PFSK-1 (cell line): ENCODE data around the gene NDP.

Source experiments
- FOXP2 ChIP-seq: optimal IDR thresholded peaks from 2 replicates; pipeline ENCODE3; 2011; ENCODE audit warnings: borderline replicate concordance, control low read depth, inconsistent platforms; ENCODE audit not compliant: insufficient read depth; ENCODE audit errors: extremely low read length, extremely low read depth
- POLR2AphosphoS5 ChIP-seq: IDR thresholded peaks from 2 replicates; pipeline ENCODE4 v1.6.1; 2012; ENCODE audit warnings: low read depth, mild to moderate bottlenecking, control low read depth, low read length, moderate library complexity
- SIN3A ChIP-seq: IDR thresholded peaks from 2 replicates; pipeline ENCODE4 v1.6.1; 2012; ENCODE audit warnings: mild to moderate bottlenecking, low read length, moderate library complexity, borderline replicate concordance; ENCODE audit not compliant: insufficient read depth
- TAF1 ChIP-seq: IDR thresholded peaks from 2 replicates; pipeline ENCODE4 v1.6.1; 2012; ENCODE audit warnings: low read length, control low read depth, borderline replicate concordance; ENCODE audit not compliant: insufficient read depth
- TF ChIP-seq, protein P1 (sequence below), 2 experiments: IDR thresholded peaks; 2 replicates each; pipeline versions ENCODE4 v1.6.1 to v1.8.0; 2011 to 2012; ENCODE audit warnings: low read depth in 2 of 2, low read length in 2 of 2, control low read depth in 1 of 2, inconsistent platforms in 1 of 2, mild to moderate bottlenecking in 1 of 2, moderate library complexity in 1 of 2; ENCODE audit not compliant: insufficient read depth in 1 of 2

Gene NDP

DNA sequence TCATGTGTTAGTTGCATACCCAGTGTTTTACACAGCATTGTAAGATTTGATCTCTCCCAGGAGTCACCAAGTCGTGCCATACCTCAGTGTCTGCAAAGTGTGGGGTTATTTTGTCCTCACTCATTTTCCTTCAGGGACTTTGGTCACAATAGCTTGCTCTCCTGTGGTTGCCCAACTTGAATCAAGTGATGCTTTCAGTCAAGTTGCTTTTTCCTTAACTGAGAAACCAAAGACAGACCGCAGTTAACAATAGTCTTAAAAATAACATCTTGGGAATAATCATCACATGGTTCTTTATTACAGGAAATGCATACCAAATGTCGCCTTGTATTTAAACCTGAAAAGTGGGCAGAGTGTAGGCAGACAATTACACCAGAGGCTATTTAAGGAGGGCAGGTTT, 44.5 kb upstream of the NDP start:
- no peak for TF ChIP-seq TAF1
- TF ChIP-seq FOXP2, result no peak
- TF ChIP-seq, protein P1, sequence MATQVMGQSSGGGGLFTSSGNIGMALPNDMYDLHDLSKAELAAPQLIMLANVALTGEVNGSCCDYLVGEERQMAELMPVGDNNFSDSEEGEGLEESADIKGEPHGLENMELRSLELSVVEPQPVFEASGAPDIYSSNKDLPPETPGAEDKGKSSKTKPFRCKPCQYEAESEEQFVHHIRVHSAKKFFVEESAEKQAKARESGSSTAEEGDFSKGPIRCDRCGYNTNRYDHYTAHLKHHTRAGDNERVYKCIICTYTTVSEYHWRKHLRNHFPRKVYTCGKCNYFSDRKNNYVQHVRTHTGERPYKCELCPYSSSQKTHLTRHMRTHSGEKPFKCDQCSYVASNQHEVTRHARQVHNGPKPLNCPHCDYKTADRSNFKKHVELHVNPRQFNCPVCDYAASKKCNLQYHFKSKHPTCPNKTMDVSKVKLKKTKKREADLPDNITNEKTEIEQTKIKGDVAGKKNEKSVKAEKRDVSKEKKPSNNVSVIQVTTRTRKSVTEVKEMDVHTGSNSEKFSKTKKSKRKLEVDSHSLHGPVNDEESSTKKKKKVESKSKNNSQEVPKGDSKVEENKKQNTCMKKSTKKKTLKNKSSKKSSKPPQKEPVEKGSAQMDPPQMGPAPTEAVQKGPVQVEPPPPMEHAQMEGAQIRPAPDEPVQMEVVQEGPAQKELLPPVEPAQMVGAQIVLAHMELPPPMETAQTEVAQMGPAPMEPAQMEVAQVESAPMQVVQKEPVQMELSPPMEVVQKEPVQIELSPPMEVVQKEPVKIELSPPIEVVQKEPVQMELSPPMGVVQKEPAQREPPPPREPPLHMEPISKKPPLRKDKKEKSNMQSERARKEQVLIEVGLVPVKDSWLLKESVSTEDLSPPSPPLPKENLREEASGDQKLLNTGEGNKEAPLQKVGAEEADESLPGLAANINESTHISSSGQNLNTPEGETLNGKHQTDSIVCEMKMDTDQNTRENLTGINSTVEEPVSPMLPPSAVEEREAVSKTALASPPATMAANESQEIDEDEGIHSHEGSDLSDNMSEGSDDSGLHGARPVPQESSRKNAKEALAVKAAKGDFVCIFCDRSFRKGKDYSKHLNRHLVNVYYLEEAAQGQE (IDR thresholded peaks at IDR 0.05; ENCODE audit: insufficient read depth in 1 of 2, low read depth in 2 of 2, low read length in 2 of 2), result no peak
- TF ChIP-seq POLR2AphosphoS5, result no peak
- TF ChIP-seq SIN3A, result no peak

GRCh38 chrX:44016906-44017305, 43.7 kb upstream of the NDP start:
- TF ChIP-seq FOXP2 (no peak), SIN3A (no peak), POLR2AphosphoS5 (no peak), TAF1 (no peak)
- TF ChIP-seq, protein P1 (IDR thresholded peaks at IDR 0.05; ENCODE audit: insufficient read depth in 1 of 2, low read depth in 2 of 2, low read length in 2 of 2), result no peak

GRCh38 chrX:44012484-44013096, 39.4 kb upstream of the NDP start:
- TF ChIP-seq, protein P1 (IDR thresholded peaks at IDR 0.05; ENCODE audit: insufficient read depth in 1 of 2, low read depth in 2 of 2, low read length in 2 of 2), result no peak
- TF ChIP-seq SIN3A, result no peak
- no peak for TF ChIP-seq TAF1
- TF ChIP-seq FOXP2, result no peak
- TF ChIP-seq POLR2AphosphoS5, result no peak

DNA sequence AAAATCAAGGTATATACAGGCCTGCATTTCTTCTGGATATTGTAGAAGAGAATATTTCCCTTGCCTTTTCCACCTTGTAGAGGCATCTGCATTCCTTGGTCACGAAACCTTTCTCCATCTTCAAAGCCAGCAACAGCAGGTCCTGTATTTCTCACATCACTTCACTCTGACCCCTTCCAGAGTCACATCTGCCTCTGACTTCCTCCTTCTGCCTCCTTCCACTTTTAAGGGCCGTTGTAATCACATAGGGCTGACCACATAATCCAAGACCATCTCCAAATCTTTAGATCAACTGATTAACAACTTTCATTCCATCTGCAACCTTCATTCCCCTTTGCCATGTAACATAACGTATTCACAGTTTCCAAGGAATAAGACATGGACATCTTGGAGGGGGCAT, 38.3 kb upstream of the NDP start:
- TF ChIP-seq TAF1 (no peak), POLR2AphosphoS5 (no peak)
- TF ChIP-seq, protein P1 (IDR thresholded peaks at IDR 0.05; ENCODE audit: insufficient read depth in 1 of 2, low read depth in 2 of 2, low read length in 2 of 2), result no peak

- TF ChIP-seq, protein P1 (IDR thresholded peaks at IDR 0.05; ENCODE audit: insufficient read depth in 1 of 2, low read depth in 2 of 2, low read length in 2 of 2), result no peak
- TF ChIP-seq POLR2AphosphoS5, result no peak
- no peak for TF ChIP-seq SIN3A
- TF ChIP-seq FOXP2, result no peak
- TF ChIP-seq TAF1, result no peak
Observed at GRCh38 chrX:44010626-44011025, 37.4 kb upstream of the NDP start.
